GM12873 (cell line): Measurements from ENCODE around the gene IRF2BP2.

ENCODE experiments used
- TF ChIP-seq, protein P1 (sequence below): IDR thresholded peaks from 2 replicates; pipeline ENCODE4 v1.5.1; 2012; ENCODE audit warnings: low read depth, mild to moderate bottlenecking, moderate library complexity, low read length, control low read depth; ENCODE audit not compliant: insufficient read depth; ENCODE audit errors: missing control alignments

IRF2BP2 gene

DNA sequence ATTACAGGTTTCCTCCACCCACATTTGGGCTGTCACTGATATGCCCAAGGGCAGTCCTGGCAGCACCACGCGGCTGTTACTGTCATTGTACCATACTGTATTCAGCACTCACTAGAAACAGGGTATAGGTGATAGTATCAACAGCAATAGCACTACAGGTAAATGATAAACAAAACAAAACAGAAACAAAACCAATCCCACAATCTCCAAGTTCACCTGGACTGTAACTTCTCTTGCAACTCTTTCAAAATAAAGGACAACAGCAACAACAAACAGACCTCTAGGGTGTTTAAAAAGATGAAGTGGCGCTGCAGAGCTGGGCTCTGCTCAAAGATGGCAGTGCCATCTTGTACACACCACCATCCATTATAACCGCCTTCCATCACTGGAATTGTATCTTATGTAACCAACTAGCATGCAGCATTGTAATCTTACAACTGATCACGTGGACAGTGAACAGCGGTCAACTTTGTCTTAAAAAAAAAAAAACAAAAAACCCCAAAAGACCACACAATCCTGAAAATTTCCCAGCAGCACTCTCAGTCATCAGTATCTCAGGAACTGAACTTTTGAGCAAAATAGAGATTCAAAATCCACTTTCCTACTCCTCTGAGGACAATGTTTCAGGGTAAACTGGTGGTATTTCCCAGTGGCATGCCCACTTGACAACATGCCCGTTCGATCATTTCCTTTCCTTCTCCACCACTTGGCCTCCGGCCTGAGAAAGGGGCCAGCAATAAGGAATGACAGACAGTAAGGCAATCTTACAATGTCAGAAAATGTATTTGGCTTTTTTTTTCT is 3.8 kb downstream of the IRF2BP2 start:
- TF ChIP-seq, protein P1, sequence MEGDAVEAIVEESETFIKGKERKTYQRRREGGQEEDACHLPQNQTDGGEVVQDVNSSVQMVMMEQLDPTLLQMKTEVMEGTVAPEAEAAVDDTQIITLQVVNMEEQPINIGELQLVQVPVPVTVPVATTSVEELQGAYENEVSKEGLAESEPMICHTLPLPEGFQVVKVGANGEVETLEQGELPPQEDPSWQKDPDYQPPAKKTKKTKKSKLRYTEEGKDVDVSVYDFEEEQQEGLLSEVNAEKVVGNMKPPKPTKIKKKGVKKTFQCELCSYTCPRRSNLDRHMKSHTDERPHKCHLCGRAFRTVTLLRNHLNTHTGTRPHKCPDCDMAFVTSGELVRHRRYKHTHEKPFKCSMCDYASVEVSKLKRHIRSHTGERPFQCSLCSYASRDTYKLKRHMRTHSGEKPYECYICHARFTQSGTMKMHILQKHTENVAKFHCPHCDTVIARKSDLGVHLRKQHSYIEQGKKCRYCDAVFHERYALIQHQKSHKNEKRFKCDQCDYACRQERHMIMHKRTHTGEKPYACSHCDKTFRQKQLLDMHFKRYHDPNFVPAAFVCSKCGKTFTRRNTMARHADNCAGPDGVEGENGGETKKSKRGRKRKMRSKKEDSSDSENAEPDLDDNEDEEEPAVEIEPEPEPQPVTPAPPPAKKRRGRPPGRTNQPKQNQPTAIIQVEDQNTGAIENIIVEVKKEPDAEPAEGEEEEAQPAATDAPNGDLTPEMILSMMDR, result peak; percentile 28

DNA sequence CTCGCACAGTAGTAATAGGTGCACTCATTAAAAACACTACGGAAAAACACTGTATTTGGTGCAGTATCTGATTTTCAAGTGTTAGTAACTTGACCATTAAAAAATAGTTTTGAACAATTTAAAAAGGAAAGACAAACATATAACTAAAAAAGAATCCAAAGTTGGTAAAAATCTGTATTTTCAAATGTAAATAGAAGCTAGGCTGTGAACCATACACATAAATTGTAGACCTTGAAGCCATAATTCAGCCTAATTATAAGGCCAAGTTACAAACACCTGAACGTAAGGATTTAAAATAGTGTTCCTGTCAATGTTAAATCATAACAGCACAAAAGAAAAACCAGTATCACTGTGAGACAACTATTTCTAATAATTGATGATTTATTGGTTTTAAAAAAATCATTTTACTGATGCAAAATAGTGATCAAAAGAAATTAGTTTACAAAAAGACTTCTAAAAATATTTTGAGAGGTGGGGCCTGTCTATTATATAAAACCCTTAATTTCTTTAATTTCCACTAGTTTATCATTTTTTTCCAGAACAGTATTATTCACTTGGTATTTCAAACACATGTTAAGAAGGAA is 4.5 kb downstream of the IRF2BP2 start:
- TF ChIP-seq, protein P1, result no peak

DNA sequence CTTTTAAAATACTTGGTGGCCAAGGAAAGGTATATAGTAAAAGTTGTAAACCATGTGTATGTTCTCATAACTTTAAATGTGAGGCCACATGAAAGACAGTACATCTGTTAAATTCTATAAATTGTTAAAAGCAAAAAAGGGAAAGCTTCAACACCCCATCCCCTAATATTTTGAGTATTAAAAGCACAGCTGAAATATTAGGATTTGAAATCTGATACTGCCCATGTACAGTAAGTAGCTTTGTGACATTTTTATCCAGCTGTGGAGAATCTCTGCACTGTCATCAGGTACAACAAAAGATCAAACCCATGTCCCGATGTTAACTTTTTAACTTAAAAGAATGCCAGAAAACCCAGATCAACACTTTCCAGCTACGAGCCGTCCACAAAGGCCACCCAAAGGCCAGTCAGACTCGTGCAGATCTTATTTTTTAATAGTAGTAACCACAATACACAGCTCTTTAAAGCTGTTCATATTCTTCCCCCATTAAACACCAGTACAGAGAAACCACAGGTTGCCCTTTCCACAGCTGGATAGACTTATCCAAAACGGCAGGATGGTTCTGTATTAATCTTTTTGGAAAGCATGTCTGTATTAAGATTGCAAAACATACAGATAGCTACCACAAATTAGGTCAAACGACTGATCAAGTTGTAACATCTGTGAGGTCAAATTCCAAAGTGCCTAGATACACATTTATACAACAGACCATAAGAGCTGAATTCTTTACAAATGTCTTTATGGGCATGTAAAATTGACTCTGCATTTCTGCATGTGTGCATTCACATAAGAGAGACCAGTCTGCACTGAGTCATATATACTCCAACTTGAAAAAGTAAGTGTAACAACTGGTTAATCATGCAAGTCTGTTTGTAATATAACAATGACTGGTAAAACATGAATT is 5.2 kb downstream of the IRF2BP2 start:
- TF ChIP-seq, protein P1, result no peak

DNA sequence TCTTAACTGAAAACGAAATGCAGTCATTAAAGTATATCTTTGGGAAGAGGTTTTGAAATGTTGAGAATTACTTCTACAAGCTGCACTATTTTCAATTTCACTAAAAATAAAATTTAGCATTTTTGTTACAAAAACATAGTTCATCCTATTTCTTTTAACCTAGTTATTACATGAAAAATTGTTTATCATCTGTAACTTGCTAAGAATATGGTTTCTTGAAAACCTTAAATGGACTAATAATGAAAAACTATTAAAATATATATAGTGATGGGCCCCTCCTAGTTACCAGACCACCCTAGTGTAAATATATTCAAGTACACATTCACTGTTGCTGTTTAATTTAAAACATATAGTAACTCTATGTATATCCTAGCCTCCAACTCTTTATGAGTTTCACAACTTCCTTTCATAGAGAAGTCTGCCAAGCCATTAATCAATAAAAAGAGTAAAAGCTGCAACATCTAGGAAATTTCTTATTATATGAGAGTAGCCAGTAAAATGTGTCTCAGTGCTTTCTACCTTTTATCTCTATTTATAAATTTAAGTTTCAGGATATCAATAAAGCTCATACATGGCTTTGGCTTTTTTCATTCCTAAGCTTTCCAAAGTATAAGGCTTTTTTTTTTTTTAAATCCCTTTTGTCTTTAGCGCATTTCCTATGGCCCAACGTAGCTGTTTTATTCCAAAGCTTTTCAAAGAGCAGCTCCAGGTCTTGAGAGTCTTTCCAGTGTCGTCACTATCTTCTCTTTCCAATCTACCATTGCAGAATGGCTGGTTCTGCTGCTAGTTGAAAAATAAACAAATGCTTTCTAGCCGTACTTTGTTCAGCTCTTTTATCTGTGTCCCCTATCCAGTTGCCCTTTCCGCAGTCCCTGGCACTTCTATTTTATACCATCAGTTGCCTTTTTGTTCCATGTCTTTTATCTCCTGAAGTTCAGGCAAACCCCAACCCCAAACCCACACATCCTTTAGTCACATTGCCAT is 6.5 kb downstream of the IRF2BP2 start:
- TF ChIP-seq, protein P1, result no peak

DNA sequence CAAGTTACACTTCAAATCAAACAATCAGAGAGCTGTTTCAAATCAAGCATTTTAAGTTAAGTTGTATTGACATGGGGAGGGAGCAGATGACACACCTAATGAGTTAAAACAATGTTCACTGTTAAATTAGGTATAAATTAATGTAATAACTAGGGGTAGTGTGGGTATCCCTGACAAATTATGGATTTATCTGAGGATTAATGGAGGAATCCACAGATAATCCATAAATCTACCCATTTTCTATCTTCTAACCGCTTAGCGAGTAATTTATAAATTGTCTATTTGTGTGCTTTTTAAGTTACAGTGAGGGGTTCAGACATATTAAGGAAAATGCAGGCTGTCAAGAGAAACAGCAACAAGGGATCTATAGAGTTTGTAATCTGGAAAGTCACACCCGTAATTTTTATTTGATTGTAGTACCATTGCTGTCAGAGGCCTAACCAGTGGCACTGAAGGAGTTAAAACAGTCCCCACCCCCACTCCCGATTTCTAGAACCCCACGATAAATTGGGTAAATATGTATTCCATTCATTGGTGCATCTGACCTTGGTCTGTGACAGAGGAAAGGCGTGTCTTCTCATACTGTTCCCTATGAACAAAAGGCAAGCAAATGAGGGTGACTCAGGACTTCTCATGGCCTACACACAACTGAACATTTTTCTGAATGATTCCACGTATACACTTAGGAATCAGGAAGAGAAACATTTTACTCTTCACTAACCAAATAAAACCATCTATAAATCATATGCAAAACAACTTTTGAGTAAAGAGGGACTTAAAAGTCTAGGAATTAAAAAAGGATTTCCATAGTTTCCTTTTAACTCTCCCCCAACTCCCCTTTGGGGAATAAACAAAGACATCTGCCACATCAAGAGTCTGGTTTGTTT is 7.4 kb downstream of the IRF2BP2 start:
- TF ChIP-seq, protein P1, result no peak
